MCF 10A (cell line): ENCODE results near the gene TNFSF9. TPM values are rescaled to one million over a fixed set of nuclear protein-coding genes. Genes with fewer than 3 reads are reported as not detected.

Experiments
- BruUV-seq: library from RNA; stranded (reverse); fragments of 400-500 nt; replicated peaks from 2 replicates; lab custom pipeline; 2021; lab: Mats Ljungman, UMichigan
- CTCF ChIA-PET: fragments of 300-600 bp; sonication (Branson Sonifier 250); formaldehyde crosslinking; extraction: SDS; loops from one replicate; lab custom pipeline; 2021; ENCODE audit warnings: antibody characterized with exemption, inconsistent platforms; lab: Yijun Ruan, JAX
- POLR2A ChIA-PET: fragments of 300-600, 350-650 bp; sonication (Branson Sonifier 250); formaldehyde crosslinking; extraction: SDS; loops from one replicate; lab custom pipeline; 2020; ENCODE audit warnings: antibody characterized with exemption, inconsistent platforms; lab: Yijun Ruan, JAX
- DNase-seq: peaks from one replicate; pipeline ENCODE4 v3.0.0-alpha.2; 2018; ENCODE audit not compliant: unreplicated experiment
- H3K27ac Mint-ChIP-seq: one replicate; pipeline ENCODE4 v1.8.0; 2022; ENCODE audit warnings: mild to moderate bottlenecking, low read depth, mixed read lengths; ENCODE audit not compliant: unreplicated experiment
- H3K27me3 Mint-ChIP-seq: one replicate; pipeline ENCODE4 v1.8.0; 2022; ENCODE audit warnings: mixed read lengths; ENCODE audit not compliant: insufficient read depth, unreplicated experiment
- H3K36me3 Mint-ChIP-seq: one replicate; pipeline ENCODE4 v1.8.0; 2022; ENCODE audit warnings: mild to moderate bottlenecking, moderate library complexity, mixed read lengths; ENCODE audit not compliant: insufficient read depth, unreplicated experiment
- H3K4me1 Mint-ChIP-seq: one replicate; pipeline ENCODE4 v1.8.0; 2022; ENCODE audit warnings: mixed read lengths; ENCODE audit not compliant: insufficient read depth, unreplicated experiment
- H3K4me3 Mint-ChIP-seq: one replicate; pipeline ENCODE4 v1.8.0; 2022; ENCODE audit warnings: mild to moderate bottlenecking, moderate library complexity, mixed read lengths; ENCODE audit not compliant: unreplicated experiment
- H3K9me3 Mint-ChIP-seq: one replicate; pipeline ENCODE4 v1.8.0; 2022; ENCODE audit warnings: mixed read lengths; ENCODE audit not compliant: unreplicated experiment
- intact Hi-C: fragments of 100-400 bp; cut with micrococcal nuclease; formaldehyde crosslinking; loops from 2 replicates; pipeline ENCODE4 v1.14.1; 2022
- total RNA-seq: library from RNA; stranded (reverse); gene quantifications from 2 replicates; pipeline ENCODE4 v1.2.3, GENCODE V29; 2022
- TF ChIP-seq, protein P1 (sequence below): fragments of 200-600 bp; IDR thresholded peaks from one replicate; pipeline ENCODE4 v1.8.0; 2022; ENCODE audit warnings: antibody characterized with exemption, mild to moderate bottlenecking; ENCODE audit not compliant: unreplicated experiment

TNFSF9 gene
- total RNA-seq, 1 experiment from 2014 or later = 6.2 TPM

DNA sequence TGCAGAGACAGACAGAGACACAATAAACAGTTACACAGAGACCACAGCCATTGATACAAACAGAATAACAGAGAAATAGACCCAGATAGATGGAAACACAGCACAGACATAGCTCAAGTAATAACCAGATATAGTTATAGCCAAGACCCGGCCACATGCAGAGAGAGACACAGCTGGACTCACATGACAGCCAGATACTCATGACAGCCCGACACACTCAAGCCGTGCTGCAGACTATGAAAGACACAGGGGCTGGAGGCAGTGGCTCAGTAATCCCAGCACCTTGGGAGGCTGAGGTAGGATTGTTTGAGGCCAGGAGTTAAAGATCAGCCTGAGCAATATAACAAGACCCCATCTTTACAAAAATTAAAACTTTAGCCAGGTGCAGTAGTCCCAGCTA, 47.6 kb upstream of the TNFSF9 start:
- H3K9me3 Mint-ChIP-seq = no peaks in the 10 kb centered on the region
- ChIA-PET CTCF (interaction anchor here (0.7 kb wide), 2 partner anchors 206 to 776 kb away, joined by 3 read pairs; no protein-coding TSS in a partner anchor), POLR2A (no interaction called here)
- TF ChIP-seq, protein P1, sequence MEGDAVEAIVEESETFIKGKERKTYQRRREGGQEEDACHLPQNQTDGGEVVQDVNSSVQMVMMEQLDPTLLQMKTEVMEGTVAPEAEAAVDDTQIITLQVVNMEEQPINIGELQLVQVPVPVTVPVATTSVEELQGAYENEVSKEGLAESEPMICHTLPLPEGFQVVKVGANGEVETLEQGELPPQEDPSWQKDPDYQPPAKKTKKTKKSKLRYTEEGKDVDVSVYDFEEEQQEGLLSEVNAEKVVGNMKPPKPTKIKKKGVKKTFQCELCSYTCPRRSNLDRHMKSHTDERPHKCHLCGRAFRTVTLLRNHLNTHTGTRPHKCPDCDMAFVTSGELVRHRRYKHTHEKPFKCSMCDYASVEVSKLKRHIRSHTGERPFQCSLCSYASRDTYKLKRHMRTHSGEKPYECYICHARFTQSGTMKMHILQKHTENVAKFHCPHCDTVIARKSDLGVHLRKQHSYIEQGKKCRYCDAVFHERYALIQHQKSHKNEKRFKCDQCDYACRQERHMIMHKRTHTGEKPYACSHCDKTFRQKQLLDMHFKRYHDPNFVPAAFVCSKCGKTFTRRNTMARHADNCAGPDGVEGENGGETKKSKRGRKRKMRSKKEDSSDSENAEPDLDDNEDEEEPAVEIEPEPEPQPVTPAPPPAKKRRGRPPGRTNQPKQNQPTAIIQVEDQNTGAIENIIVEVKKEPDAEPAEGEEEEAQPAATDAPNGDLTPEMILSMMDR = no peak
- no peaks in the 10 kb centered on the region for H3K27me3 Mint-ChIP-seq
- peaks cover 14% of the 10 kb centered on the region for H3K4me1 Mint-ChIP-seq
- H3K27ac Mint-ChIP-seq = no peak overlapping the region
- BruUV-seq = no TSS peak
- no peak overlapping the region for H3K4me3 Mint-ChIP-seq
- DNase-seq = no peak
- no peaks in the 10 kb centered on the region for H3K36me3 Mint-ChIP-seq
- intact Hi-C loops = no loop called here

DNA sequence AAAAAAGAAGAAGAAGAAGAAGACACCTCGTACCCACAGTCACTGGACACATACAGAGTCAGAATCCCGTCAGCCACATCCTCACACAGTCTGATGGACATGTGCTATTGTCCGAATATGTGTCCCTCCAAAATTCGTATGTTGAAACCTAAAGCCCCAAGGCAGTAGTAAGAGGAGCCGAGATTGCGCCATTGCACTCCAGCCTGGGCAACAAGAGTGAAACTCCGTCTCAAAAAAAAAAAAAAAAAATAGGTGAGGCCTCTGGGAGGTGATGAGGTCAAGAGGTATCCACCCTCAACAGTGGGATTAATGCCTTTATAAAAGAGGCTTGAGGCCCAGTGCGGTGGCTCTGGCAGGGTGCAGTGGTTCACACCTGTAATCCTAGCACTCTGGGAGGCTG, 46.6 kb upstream of the TNFSF9 start:
- Mint-ChIP-seq H3K4me1 (peaks cover 14% of the 10 kb centered on the region), H3K36me3 (no peaks in the 10 kb centered on the region), H3K27me3 (no peaks in the 10 kb centered on the region), H3K27ac (no peak overlapping the region), H3K9me3 (no peaks in the 10 kb centered on the region), H3K4me3 (no peak overlapping the region)
- CTCF ChIA-PET = interaction anchor here (0.6 kb wide), 1 partner anchor 64 kb away, joined by 6 read pairs; no protein-coding TSS in a partner anchor
- peak; percentile 93 for DNase-seq
- TF ChIP-seq, protein P1 = no peak
- intact Hi-C loops = no loop called here
- POLR2A ChIA-PET = interaction anchor here (1.2 kb wide), 1 partner anchor 32 kb away, joined by 3 read pairs; no protein-coding TSS in a partner anchor
- no TSS peak for BruUV-seq

DNA sequence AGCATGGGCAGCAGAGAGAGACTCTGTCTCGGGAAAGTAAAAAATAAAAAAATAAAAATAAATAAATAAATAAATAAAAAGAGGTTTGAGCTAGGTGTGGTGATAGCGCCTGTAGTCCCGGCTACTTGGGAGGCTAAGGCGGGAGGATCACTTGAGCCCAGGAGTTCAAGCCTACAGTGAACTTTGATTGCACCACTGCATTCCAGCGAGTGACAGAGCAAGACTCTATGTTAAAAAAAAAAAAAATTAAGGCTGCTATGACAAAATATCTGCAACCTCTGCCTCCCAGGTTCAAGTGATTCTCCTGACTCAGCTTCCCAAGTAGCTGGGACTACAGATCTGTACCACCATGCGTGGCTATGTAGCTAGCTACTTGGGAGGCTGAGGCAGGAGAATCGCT, 46.0 kb upstream of the TNFSF9 start:
- TF ChIP-seq, protein P1 = no peak
- no TSS peak for BruUV-seq
- Mint-ChIP-seq H3K9me3 (no peaks in the 10 kb centered on the region), H3K36me3 (no peaks in the 10 kb centered on the region), H3K27ac (no peak overlapping the region), H3K27me3 (peaks cover 1% of the 10 kb centered on the region), H3K4me3 (no peak overlapping the region), H3K4me1 (peaks cover 14% of the 10 kb centered on the region)
- POLR2A ChIA-PET = interaction anchor here (0.6 to 1.2 kb wide), 2 partner anchors 19 to 32 kb away, joined by 3 to 6 read pairs; no protein-coding TSS in a partner anchor
- DNase-seq = peak; percentile 54
- CTCF ChIA-PET = interaction anchor here (0.6 to 1.2 kb wide), 4 partner anchors 32 to 1445 kb away, joined by 3 to 6 read pairs (median 4); no protein-coding TSS in a partner anchor
- intact Hi-C loops = no loop called here

DNA sequence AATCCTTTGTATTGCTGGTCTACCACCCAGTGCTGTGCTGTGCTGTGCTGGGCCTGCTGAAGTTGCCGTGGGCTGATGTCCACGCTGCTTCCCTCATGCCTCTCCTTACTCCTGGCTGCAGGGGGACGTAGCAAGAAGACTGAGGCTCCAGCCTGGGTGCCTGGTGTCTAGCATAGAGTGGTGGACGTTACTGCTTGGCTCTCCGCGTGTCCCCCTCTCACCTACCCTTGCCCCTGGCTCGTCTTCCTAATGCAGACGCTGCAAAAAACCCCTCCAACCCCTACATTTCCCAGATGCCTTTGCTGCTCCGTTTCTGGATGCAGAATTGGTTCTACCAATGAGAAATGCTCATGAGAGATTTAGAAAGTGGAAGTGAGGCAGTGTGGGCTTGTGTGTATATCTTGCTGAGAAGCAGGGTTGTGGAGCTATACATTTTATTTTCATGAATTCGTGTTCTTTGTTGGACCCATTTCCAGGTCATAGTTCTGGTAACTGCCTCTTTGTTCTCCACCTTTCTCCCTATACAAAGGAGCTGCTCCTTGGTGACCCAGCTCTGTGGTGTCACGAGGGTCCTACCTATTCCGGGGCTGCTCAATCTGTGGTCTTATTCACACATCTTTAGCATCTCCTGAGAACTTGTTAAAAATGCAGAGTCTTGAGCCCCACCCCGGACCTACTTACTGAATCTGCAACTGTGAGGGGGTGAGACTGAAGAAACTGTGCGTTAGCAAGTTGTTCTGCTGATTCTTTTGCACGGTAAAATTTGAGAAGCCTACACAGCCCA, 41.4 kb upstream of the TNFSF9 start:
- POLR2A ChIA-PET = no interaction called here
- intact Hi-C loops = no loop called here

More for the DNA sequence above, 41.4 kb upstream of the TNFSF9 start:
- Mint-ChIP-seq H3K4me3 (no peak overlapping the region), H3K4me1 (peaks cover 2% of the 10 kb centered on the region), H3K36me3 (no peaks in the 10 kb centered on the region), H3K9me3 (peaks cover 7% of the 10 kb centered on the region), H3K27ac (no peak overlapping the region), H3K27me3 (peaks cover 11% of the 10 kb centered on the region)
- TF ChIP-seq, protein P1 = no peak
- DNase-seq = no peak
- no TSS peak for BruUV-seq
- CTCF ChIA-PET = no interaction called here
